DMS114 treated with DMSO at 0.1 percent for 48 hours (cell line): ENCODE measurements around the gene BAG5.

Experiments
- DNase-seq: peaks from one replicate; lab custom pipeline; 2025; ENCODE audit not compliant: unreplicated experiment; lab: John Stamatoyannopoulos, UW

The BAG5 gene

GRCh38 chr14:103563844-103564505 lies 1.5 kb upstream of the BAG5 start:
- no peak for DNase-seq

- no peak for DNase-seq
Observed at GRCh38 chr14:103563226-103563620, 766 bp upstream of the BAG5 start.

GRCh38 chr14:103562179-103562428 lies 353 bp downstream of the BAG5 start:
- no peak for DNase-seq

GRCh38 chr14:103561381-103562178 lies 877 bp downstream of the BAG5 start:
- no peak for DNase-seq

- DNase-seq = no peak
Observed at GRCh38 chr14:103560691-103561090, 1.8 kb downstream of the BAG5 start.

GRCh38 chr14:103559766-103560165 lies 2.7 kb downstream of the BAG5 start:
- DNase-seq = no peak

- DNase-seq = no peak
Observed at GRCh38 chr14:103558071-103558882, 4.2 kb downstream of the BAG5 start.

GRCh38 chr14:103556946-103557758 lies 5.3 kb downstream of the BAG5 start:
- no peak for DNase-seq

GRCh38 chr14:103555559-103556337 lies 6.7 kb downstream of the BAG5 start:
- no peak for DNase-seq

GRCh38 chr14:103552846-103553210 lies 9.6 kb downstream of the BAG5 start:
- DNase-seq = no peak

GRCh38 chr14:103552011-103552845 lies 10.2 kb downstream of the BAG5 start:
- DNase-seq = no peak

GRCh38 chr14:103551338-103551762 lies 11.1 kb downstream of the BAG5 start:
- DNase-seq = no peak

GRCh38 chr14:103550451-103551337 lies 11.8 kb downstream of the BAG5 start:
- no peak for DNase-seq

- no peak for DNase-seq
Observed at GRCh38 chr14:103549361-103550311, 12.8 kb downstream of the BAG5 start.

GRCh38 chr14:103548463-103549351 lies 13.8 kb downstream of the BAG5 start:
- DNase-seq = no peak

GRCh38 chr14:103547941-103548462 lies 14.5 kb downstream of the BAG5 start:
- DNase-seq = no peak
